Large intestine (tissue), 3 donors: ENCODE results near the gene ZNF577. TPM values are rescaled to one million over a fixed set of nuclear protein-coding genes. Genes with fewer than 3 reads are reported as not detected.

Source experiments
- DNase-seq, 2 donors: peaks; one replicate each; pipeline versions ENCODE4 v3.0.0 to v3.0.0-alpha.2; 2013
- H3K27ac ChIP-seq: one replicate; pipeline ENCODE4 v1.5.1; 2013; ENCODE audit warnings: low read length
- H3K27me3 ChIP-seq: 2 replicates; pipeline ENCODE4 v1.6.1; 2013; ENCODE audit warnings: low read length; ENCODE audit not compliant: control insufficient read depth, insufficient read depth
- H3K36me3 ChIP-seq: 2 replicates; pipeline ENCODE4 v1.6.1; 2013; ENCODE audit warnings: low read length; ENCODE audit not compliant: control insufficient read depth, insufficient read depth
- H3K4me1 ChIP-seq: one replicate; pipeline ENCODE4 v1.6.1; 2013; ENCODE audit warnings: low read length; ENCODE audit not compliant: control insufficient read depth, insufficient read depth
- H3K4me3 ChIP-seq: one replicate; pipeline ENCODE4 v1.5.1; 2013; ENCODE audit warnings: low read length
- H3K9me3 ChIP-seq: one replicate; pipeline ENCODE4 v1.6.1; 2013; ENCODE audit warnings: mild to moderate bottlenecking, low read depth, low read length, moderate library complexity; ENCODE audit not compliant: control insufficient read depth
- WGBS: methylation state at CpG from one replicate; pipeline ENCODE4 v1.1.5; 2013; ENCODE audit warnings: low lambda C conversion rate; ENCODE audit not compliant: insufficient coverage; 5-methylcytosine and 5-hydroxymethylcytosine counted together
- polyA plus RNA-seq: library from polyadenylated mRNA; unstranded; fragments of 120-200 nt; gene quantifications from one replicate; pipeline ENCODE4 v1.2.1, GENCODE V29; 2013

ZNF577 gene
- polyA plus RNA-seq, 1 donor = 24.8 TPM

- H3K27ac ChIP-seq = no peak overlapping the region
- H3K27me3 ChIP-seq = no peaks in the 10 kb centered on the region
- H3K4me1 ChIP-seq = peaks cover 6% of the 10 kb centered on the region
- DNase-seq = no peak
- WGBS = no CpG with 5 or more reads among the region's 2 CpGs
- H3K9me3 ChIP-seq = peaks cover 17% of the 10 kb centered on the region
- peaks cover 10% of the 10 kb centered on the region for H3K36me3 ChIP-seq
- H3K4me3 ChIP-seq = no peak overlapping the region
Measured at GRCh38 chr19:51884713-51885112, 3.0 kb downstream of the ZNF577 start.

DNA sequence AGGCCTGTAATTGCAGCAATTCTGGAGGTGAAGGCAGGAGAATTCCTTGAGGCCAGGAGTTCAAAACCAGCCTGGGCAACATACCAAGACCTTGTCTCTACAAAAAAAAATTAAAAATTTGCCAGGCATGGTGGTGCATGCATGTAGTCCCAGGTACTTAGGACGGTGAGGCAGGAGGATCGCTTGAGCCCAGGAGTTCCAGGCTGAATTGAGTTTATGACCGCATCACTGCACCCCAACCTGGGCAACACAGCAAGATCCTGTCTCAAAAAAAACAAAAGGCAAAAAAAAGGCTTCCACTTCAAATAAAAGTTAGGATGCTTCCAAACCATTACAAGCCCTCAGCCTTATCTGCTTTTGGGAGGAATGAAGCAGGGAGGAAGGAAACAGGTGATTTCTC, 5.2 kb downstream of the ZNF577 start:
- Histone ChIP-seq H3K36me3 (peaks cover 25% of the 10 kb centered on the region), H3K27me3 (no peaks in the 10 kb centered on the region), H3K27ac (no peak overlapping the region), H3K4me1 (peaks cover 6% of the 10 kb centered on the region), H3K9me3 (peaks cover 12% of the 10 kb centered on the region), H3K4me3 (no peak overlapping the region)
- WGBS = no CpG with 5 or more reads among the region's 3 CpGs
- no peak for DNase-seq

- WGBS = 100% methylated on average over 1 of the region's 4 CpGs
Measured at GRCh38 chr19:51873097-51873496, 14.7 kb downstream of the ZNF577 start.

DNA sequence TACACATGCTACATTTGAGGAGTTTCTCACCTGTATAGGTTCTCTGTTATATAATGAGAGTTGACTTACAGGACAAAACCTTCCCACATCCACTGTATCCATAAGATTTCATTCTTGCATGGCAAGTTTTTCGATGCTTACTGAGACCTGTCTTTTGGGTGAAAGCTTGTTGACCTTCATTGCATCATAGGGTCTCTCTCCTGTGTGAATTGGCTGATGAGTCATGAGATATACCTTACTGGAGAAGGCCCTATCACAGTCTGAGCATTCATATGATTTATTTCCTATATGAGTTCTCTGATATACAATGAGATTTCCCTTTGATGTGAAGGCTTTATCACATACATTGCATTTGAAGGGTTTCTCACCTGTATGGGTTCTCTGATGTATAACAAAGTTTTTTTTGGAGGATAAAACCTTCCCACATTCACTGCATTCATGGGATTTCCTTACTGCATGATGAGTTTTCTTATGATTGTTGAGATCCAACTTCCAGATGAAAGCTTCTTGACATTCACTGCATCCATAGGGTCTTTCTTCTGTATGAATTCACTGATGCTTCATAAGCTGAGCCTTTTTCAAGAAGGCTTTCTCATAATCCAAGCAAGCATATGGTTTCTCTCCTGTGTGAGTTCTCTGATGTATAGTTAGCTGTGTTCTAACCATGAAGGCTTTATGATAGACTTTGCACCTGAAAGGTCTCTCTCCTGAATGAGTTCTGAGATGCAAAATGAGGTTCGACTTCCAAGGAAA, 25.7 kb downstream of the ZNF577 start:
- WGBS = 100% methylated on average over 1 of the region's 2 CpGs
- H3K4me3 ChIP-seq = no peak overlapping the region
- no peak overlapping the region for H3K27ac ChIP-seq
- H3K9me3 ChIP-seq = peaks cover 35% of the 10 kb centered on the region
- DNase-seq = no peak
- no peaks in the 10 kb centered on the region for H3K4me1 ChIP-seq
- H3K27me3 ChIP-seq = no peaks in the 10 kb centered on the region
- H3K36me3 ChIP-seq = no peaks in the 10 kb centered on the region

More at GRCh38 chr19:51873097-51873496, 14.7 kb downstream of the ZNF577 start:
- no peak for DNase-seq
- Histone ChIP-seq H3K36me3 (peaks cover 45% of the 10 kb centered on the region), H3K27me3 (no peaks in the 10 kb centered on the region), H3K9me3 (peaks cover 21% of the 10 kb centered on the region), H3K4me1 (no peaks in the 10 kb centered on the region), H3K4me3 (no peak overlapping the region), H3K27ac (no peak overlapping the region)

DNA sequence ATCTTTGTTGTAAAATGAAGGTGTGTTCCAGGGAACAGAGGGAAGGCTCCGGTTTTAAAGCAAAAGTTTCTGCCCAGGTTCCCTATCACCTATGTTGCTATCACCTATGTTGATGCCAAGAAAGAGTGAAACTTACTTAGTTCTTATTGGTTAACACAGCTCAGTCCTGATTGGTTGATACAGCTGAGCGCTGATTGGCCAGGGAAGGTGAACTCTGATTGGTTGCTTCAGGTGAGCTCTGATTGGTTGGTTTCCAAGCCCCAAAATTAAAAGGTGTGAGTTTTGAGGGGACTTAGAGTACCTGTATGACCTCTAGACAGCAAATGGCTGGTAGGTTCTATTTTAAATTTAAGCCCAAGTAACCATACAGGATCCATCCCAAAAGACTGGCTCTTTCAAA, 50.6 kb downstream of the ZNF577 start:
- Histone ChIP-seq H3K36me3 (no peaks in the 10 kb centered on the region), H3K9me3 (peaks cover 4% of the 10 kb centered on the region)
- no CpG with 5 or more reads among the region's 2 CpGs for WGBS

GRCh38 chr19:51830274-51830673, 57.5 kb downstream of the ZNF577 start:
- no peaks in the 10 kb centered on the region for H3K27me3 ChIP-seq
- DNase-seq = no peak
- no peak overlapping the region for H3K4me3 ChIP-seq
- H3K27ac ChIP-seq = no peak overlapping the region
- 80% methylated on average over 1 of the region's 2 CpGs for WGBS
- H3K9me3 ChIP-seq = no peaks in the 10 kb centered on the region
- no peaks in the 10 kb centered on the region for H3K4me1 ChIP-seq
- H3K36me3 ChIP-seq = no peaks in the 10 kb centered on the region

More for the DNA sequence above, 50.6 kb downstream of the ZNF577 start:
- H3K4me1 ChIP-seq = no peaks in the 10 kb centered on the region
- DNase-seq = no peak
- H3K27me3 ChIP-seq = no peaks in the 10 kb centered on the region
- no peak overlapping the region for H3K27ac ChIP-seq
- no peak overlapping the region for H3K4me3 ChIP-seq

- no peaks in the 10 kb centered on the region for H3K36me3 ChIP-seq
- no peak overlapping the region for H3K27ac ChIP-seq
- H3K27me3 ChIP-seq = no peaks in the 10 kb centered on the region
- H3K4me3 ChIP-seq = no peak overlapping the region
- DNase-seq = no peak
- no peaks in the 10 kb centered on the region for H3K4me1 ChIP-seq
- H3K9me3 ChIP-seq = no peaks in the 10 kb centered on the region
- WGBS = no CpG with 5 or more reads among the region's 13 CpGs
Measured at GRCh38 chr19:51824281-51825005, 63.3 kb downstream of the ZNF577 start.

GRCh38 chr19:51822946-51823345, 64.8 kb downstream of the ZNF577 start:
- Histone ChIP-seq H3K27ac (no peak overlapping the region), H3K27me3 (no peaks in the 10 kb centered on the region), H3K4me3 (no peak overlapping the region), H3K36me3 (no peaks in the 10 kb centered on the region), H3K9me3 (no peaks in the 10 kb centered on the region), H3K4me1 (no peaks in the 10 kb centered on the region)
- no CpG with 5 or more reads among the region's 3 CpGs for WGBS
- no peak for DNase-seq

GRCh38 chr19:51822325-51822724, 65.4 kb downstream of the ZNF577 start:
- Histone ChIP-seq H3K36me3 (no peaks in the 10 kb centered on the region), H3K27me3 (no peaks in the 10 kb centered on the region), H3K4me3 (no peak overlapping the region), H3K4me1 (no peaks in the 10 kb centered on the region), H3K9me3 (no peaks in the 10 kb centered on the region), H3K27ac (no peak overlapping the region)
- DNase-seq = no peak
- WGBS = 88% methylated on average over 2 of the region's 2 CpGs

DNA sequence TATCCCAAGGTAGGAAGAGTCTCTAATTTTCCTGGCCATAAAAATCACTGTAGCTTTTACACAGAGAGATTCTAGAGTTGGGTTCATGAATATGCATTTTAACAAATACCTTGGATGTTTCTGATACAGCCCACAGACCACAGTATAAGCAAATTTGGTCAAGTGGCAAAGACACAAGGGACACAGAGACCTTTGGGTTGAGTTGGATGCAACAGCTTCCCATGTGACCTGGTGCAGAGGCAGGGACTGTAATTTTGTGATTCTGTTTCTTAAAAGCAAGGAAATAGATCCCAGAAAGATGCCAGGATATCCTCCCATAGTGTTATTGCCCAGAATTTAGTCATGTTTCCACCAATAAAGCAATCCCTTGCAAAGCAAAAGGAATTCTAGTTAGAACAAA, 65.8 kb downstream of the ZNF577 start:
- Histone ChIP-seq H3K4me1 (no peaks in the 10 kb centered on the region), H3K27ac (no peak overlapping the region), H3K4me3 (no peak overlapping the region), H3K9me3 (no peaks in the 10 kb centered on the region), H3K27me3 (no peaks in the 10 kb centered on the region), H3K36me3 (no peaks in the 10 kb centered on the region)
- no peak for DNase-seq
